HG02610 (cell line): Measurements from ENCODE around the gene DRG1.
"Not testable (repeated sequence)": the region's sequence is repeated elsewhere in the genome, so short reads cannot be mapped to it uniquely, and the experiment has no call there.

Experiments used
- ATAC-seq: cut with Tn5 transposase; IDR thresholded peaks from one replicate; pipeline ENCODE4 v1.9.1; 2021; ENCODE audit warnings: mild to moderate bottlenecking, moderate library complexity; ENCODE audit not compliant: unreplicated experiment

DRG1 gene

GRCh38 chr22:31441652-31442051 lies 42.2 kb downstream of the DRG1 start:
- ATAC-seq: no peak

GRCh38 chr22:31442768-31443489 lies 43.5 kb downstream of the DRG1 start:
- ATAC-seq: no peak

GRCh38 chr22:31443516-31443915 lies 44.1 kb downstream of the DRG1 start:
- ATAC-seq: no peak

- no peak for ATAC-seq
Observed at GRCh38 chr22:31445642-31446041, 46.2 kb downstream of the DRG1 start.

GRCh38 chr22:31446208-31446607 lies 46.8 kb downstream of the DRG1 start:
- no peak for ATAC-seq

- ATAC-seq: no peak
Observed at GRCh38 chr22:31446767-31447166, 47.4 kb downstream of the DRG1 start.

DNA sequence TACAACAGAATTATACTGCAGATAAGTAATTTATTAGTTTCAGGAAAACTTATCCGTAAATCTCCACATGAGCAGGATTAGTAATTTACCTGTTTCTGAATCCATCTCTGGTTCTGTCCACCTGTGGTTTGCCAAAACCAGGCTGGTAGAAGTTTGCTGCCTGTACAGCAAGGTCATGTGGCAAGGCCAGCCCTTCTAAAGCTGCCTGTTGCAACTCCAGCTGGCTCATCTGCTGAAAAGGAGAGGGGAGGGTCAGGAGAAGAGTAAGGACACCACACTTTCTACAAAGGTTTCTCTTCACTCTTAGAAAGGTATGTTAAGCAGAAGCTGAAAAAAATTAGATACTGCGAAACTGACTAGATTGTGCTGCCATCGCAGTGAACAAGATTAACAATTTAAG lies 47.9 kb downstream of the DRG1 start:
- no peak for ATAC-seq

DNA sequence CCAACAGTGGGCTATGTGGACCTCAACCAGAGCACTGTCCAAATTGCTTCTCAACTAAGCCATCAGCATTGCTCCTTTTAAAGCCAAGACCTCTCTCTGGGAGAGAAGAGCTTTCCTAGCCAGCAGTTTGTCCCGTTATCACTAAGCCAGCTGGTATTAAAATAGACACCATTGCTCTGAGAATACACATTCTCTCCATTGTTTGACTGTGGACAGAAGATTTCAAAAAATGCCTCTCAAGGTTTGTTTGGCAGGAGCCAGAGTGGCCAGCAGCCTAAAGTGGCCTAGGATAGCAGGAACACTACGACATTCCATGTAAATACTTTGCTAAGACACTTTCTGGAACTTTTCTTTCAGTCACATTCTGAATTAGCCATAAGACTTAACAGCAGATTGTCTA lies 49.0 kb downstream of the DRG1 start:
- no peak for ATAC-seq

GRCh38 chr22:31449506-31449905 lies 50.1 kb downstream of the DRG1 start:
- no peak for ATAC-seq

- no peak for ATAC-seq
Observed at GRCh38 chr22:31451709-31452571, 52.5 kb downstream of the DRG1 start.

GRCh38 chr22:31461699-31462098 lies 62.3 kb downstream of the DRG1 start:
- no peak for ATAC-seq

GRCh38 chr22:31465307-31465706 lies 65.9 kb downstream of the DRG1 start:
- no peak for ATAC-seq

- no peak for ATAC-seq
Observed at GRCh38 chr22:31474743-31475142, 75.3 kb downstream of the DRG1 start.

DNA sequence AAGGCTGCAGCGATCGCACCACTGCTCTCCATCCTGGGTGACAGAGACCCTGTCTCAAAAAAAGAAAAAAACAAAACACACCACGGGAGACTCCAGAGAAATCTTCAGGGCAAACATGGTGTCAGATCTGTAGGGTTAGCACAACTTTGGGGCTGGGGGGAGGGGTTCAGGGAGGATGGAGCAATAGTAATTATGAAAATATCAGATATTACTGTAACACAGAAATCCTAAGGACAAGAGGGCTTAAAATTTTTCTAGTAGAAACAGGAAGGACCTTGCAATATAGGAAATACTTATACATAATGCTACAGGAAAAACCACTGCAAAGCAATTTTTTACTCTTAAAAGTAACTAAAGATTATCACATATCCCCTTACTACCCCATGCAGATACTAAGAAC lies 76.4 kb downstream of the DRG1 start:
- no peak for ATAC-seq

- no peak for ATAC-seq
Observed at GRCh38 chr22:31477329-31477728, 77.9 kb downstream of the DRG1 start.

DNA sequence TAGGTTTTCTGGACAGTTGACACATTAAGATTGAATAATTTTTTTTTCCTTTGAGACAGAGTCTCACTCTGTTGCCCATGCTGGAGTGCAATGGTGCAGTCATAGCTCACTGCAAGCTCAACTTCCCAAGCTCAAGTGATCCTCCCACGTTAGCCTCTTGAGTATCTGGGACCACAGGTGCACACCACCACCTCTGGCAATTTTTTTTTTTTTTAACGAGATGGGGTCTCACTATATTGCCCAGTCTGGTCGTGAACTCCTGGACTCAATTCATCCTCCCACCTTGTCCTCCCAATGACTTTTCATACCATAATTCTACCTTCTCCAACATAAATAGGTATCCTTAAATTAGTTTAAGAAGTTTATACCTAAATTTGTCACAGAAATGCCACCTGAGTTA lies 81.7 kb downstream of the DRG1 start:
- no peak for ATAC-seq

- ATAC-seq: not testable (repeated sequence)
Observed at GRCh38 chr22:31482470-31482869, 83.1 kb downstream of the DRG1 start.
